Testis (tissue), 3 donors: Measurements from ENCODE around the gene CDYL2. TPM values are rescaled to one million over a fixed set of nuclear protein-coding genes. Genes with fewer than 3 reads are reported as not detected.

Experiments
- DNase-seq: peaks from one replicate; pipeline ENCODE4 v3.0.0-alpha.2; 2019
- H3K27ac ChIP-seq, 2 donors: fragments of 200-600 bp; sonication (generic); one replicate each; pipeline ENCODE4 v1.5.1; 2019
- H3K27me3 ChIP-seq: fragments of 200-600 bp; sonication (generic); one replicate; pipeline ENCODE4 v1.5.1; 2019
- H3K36me3 ChIP-seq: fragments of 200-600 bp; sonication (generic); one replicate; pipeline ENCODE4 v1.5.1; 2017; ENCODE audit warnings: low read depth; ENCODE audit errors: missing control alignments
- H3K4me1 ChIP-seq: fragments of 200-600 bp; sonication (generic); one replicate; pipeline ENCODE4 v1.5.1; 2019
- H3K4me3 ChIP-seq, 2 donors: fragments of 200-600 bp; sonication (generic); one replicate each; pipeline ENCODE4 v1.5.1; 2017 to 2019
- H3K9me3 ChIP-seq: fragments of 200-600 bp; sonication (generic); one replicate; pipeline ENCODE4 v1.5.1; 2017
- POLR2A ChIP-seq: fragments of 450-650 bp; IDR thresholded peaks from one replicate; pipeline ENCODE4 v1.6.1; 2017; ENCODE audit warnings: antibody characterized with exemption, mild to moderate bottlenecking, moderate library complexity
- WGBS, 2 donors: methylation state at CpG; one replicate each; pipeline ENCODE4 v1.1.5; 2018; 5-methylcytosine and 5-hydroxymethylcytosine counted together
- intact Hi-C: fragments of 100-400 bp; cut with DNase I; formaldehyde crosslinking; loops from one replicate; pipeline ENCODE4 v1.15.1; 2023; ENCODE audit warnings: low total_unique reads
- polyA plus RNA-seq: library from polyadenylated mRNA; stranded (reverse); fragments of 350-450 nt; fragmentation: Illumina TruSeq; extraction: RNeasy Lipid Tissue Mini Kit (QIAGEN cat#74804); gene quantifications from one replicate; pipeline ENCODE4 v1.2.3, GENCODE V29; 2014; ENCODE audit warnings: low read depth, low replicate concordance; ENCODE audit not compliant: insufficient read depth
- total RNA-seq, 2 donors: library from RNA; depleted of rRNA; stranded (reverse); fragments of >200 nt; gene quantifications; one replicate each; pipeline ENCODE4 v1.2.3, GENCODE V29; 2016
- TF ChIP-seq, protein P1 (sequence below), 3 experiments: fragments of 450-650 bp in 2 of 3; fragments of 200-600 bp in 1 of 3; sonication (generic) in 1 of 3; IDR thresholded peaks; one replicate each; pipeline ENCODE4 v1.5.1; 2016 to 2019; ENCODE audit warnings: antibody characterized with exemption in 3 of 3, mild to moderate bottlenecking in 2 of 3, moderate library complexity in 1 of 3

Gene CDYL2
- total and polyA plus RNA-seq, 3 donors from 2014 or later, result 31.2 to 63.7 (median 60.4) TPM

DNA sequence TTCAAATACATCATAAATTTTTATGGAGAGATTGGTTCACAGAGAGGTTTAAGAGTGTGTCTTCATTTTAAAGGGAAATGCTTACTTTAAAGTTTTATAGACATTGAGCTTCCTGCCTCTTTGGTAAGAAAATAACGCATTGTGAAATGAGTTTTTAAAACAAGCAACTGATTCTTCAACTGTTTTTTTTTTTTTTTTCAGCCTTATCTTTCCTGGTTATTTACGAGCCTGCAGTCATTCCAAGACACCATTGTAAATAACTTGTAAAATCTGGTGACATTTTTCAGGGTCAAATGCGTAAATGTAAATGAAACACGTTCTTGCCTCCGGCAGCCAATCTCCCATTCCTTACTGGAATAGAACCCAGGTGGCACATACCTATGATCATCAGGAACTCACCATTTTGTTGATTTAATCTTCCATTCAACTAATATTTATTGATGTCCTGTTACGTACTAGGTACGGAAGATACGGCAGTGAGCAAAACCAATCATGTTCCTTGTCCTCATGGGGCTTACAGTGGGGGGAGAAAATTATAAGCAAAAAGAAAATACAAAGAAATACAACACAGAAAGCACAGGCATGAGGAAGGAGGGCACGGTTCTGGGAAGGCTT, 33.2 kb upstream of the CDYL2 start:
- no peak overlapping the region for H3K27ac ChIP-seq
- DNase-seq, result no peak
- 76 to 78% methylated on average over 9 of the region's 9 CpGs for WGBS, 2 donors

DNA sequence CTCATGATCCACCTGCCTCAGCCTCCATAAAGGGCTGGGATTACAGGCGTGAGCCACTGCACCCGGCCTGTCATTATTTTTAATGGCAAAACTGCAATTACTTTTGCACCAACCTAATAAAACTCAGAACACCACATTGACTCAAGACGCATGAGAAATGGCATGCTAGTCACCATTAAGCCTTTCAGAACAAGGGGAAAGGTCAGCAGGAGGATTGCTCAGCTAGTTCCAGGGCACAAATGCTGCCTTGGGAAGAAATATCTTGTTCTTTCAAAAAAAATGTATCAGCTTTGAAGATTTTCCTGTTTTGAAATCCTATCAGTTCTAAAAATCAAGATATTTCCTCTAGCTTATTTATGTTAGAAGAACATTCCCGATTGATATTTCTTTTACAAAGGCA, 32.4 kb upstream of the CDYL2 start:
- 49 to 60% methylated on average over 4 of the region's 4 CpGs for WGBS, 2 donors
- intact Hi-C loops, result no loop called here
- no peak for TF ChIP-seq POLR2A
- TF ChIP-seq, protein P1, sequence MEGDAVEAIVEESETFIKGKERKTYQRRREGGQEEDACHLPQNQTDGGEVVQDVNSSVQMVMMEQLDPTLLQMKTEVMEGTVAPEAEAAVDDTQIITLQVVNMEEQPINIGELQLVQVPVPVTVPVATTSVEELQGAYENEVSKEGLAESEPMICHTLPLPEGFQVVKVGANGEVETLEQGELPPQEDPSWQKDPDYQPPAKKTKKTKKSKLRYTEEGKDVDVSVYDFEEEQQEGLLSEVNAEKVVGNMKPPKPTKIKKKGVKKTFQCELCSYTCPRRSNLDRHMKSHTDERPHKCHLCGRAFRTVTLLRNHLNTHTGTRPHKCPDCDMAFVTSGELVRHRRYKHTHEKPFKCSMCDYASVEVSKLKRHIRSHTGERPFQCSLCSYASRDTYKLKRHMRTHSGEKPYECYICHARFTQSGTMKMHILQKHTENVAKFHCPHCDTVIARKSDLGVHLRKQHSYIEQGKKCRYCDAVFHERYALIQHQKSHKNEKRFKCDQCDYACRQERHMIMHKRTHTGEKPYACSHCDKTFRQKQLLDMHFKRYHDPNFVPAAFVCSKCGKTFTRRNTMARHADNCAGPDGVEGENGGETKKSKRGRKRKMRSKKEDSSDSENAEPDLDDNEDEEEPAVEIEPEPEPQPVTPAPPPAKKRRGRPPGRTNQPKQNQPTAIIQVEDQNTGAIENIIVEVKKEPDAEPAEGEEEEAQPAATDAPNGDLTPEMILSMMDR (IDR thresholded peaks at IDR 0.05), result no peak
- Histone ChIP-seq H3K4me3 (no peak overlapping the region), H3K27me3 (no peaks in the 10 kb centered on the region), H3K27ac (no peak overlapping the region), H3K4me1 (no peaks in the 10 kb centered on the region), H3K9me3 (no peaks in the 10 kb centered on the region), H3K36me3 (no peaks in the 10 kb centered on the region)
- no peak for DNase-seq

More for the DNA sequence above, 33.2 kb upstream of the CDYL2 start:
- no peaks in the 10 kb centered on the region for H3K4me1 ChIP-seq
- TF ChIP-seq, protein P1 (IDR thresholded peaks at IDR 0.05), result no peak
- no peak for TF ChIP-seq POLR2A
- no peaks in the 10 kb centered on the region for H3K36me3 ChIP-seq
- H3K4me3 ChIP-seq, result no peak overlapping the region
- intact Hi-C loops, result no loop called here
- H3K27me3 ChIP-seq, result no peaks in the 10 kb centered on the region
- no peaks in the 10 kb centered on the region for H3K9me3 ChIP-seq

DNA sequence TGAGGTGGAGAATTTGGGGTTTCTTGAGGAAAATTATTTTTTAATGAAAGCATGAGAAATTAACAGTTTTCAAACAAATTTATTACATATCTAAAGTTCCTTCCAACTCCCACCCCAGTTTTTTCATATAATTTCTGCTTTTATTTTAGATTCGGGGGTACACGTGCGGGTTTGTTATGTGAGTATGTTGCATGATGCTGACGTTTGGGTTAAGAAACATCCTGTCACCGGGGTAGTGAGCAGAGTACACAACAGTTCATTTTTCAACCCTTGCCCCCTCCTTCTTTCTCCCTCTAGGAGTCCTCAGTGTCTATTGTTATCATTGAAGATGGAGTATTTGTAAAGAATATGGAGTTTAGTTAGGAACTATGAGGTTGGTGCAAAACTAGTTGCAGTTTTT, 31.8 kb upstream of the CDYL2 start:
- H3K27ac ChIP-seq, result no peak overlapping the region
- H3K9me3 ChIP-seq, result no peaks in the 10 kb centered on the region
- intact Hi-C loops, result no loop called here
- H3K27me3 ChIP-seq, result no peaks in the 10 kb centered on the region
- WGBS, 2 donors, result 83 to 89% methylated on average over 5 of the region's 5 CpGs
- DNase-seq, result no peak
- TF ChIP-seq POLR2A, result no peak
- TF ChIP-seq, protein P1 (IDR thresholded peaks at IDR 0.05), result no peak
- H3K4me1 ChIP-seq, result no peaks in the 10 kb centered on the region
- H3K36me3 ChIP-seq, result no peaks in the 10 kb centered on the region
- no peak overlapping the region for H3K4me3 ChIP-seq

DNA sequence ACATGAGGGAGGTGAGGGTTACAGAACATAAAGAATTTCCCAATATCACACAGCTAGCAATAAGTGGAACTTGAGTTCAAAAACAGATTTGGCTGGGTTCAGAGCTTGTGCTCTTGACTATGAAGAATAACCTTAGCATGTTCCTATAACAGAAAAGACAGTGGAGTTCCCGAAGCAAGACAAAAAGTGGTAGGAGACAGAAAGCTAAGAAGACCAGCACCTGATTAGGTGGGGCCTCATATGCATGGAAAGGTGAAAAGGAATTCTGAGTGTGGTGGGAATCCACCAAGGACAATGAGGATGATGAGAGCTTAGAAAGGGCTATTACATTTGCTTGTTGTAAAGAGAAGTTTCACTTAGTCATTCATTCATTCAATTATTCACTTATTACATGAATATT, 26.6 kb upstream of the CDYL2 start:
- WGBS, 2 donors, result 95% methylated on average over 1 of the region's 1 CpG
- TF ChIP-seq, protein P1 (IDR thresholded peaks at IDR 0.05), result no peak
- no peak for TF ChIP-seq POLR2A

DNA sequence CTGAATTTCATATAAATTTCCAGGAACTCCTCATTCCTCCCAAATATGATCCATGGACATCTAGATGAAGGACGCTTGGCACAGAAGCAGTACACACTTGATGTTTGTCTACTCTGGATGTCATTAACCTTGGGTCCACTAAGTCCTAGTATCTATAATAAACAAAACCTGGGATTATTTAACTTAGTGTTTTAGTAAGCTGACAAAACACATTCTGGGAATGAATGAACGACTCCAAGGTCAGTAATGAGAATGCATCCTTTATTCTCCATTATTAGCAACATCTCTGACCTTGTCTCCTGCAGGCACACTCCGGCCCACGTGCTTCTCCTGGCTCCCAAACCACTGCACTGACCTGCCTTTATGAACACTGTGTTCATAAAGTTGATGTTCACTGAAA, 24.1 kb upstream of the CDYL2 start:
- Histone ChIP-seq H3K36me3 (no peaks in the 10 kb centered on the region), H3K27me3 (no peaks in the 10 kb centered on the region), H3K9me3 (no peaks in the 10 kb centered on the region), H3K4me1 (no peaks in the 10 kb centered on the region), H3K4me3 (no peak overlapping the region), H3K27ac (no peak overlapping the region)
- intact Hi-C loops, result no loop called here
- 25 to 40% methylated on average over 4 of the region's 4 CpGs for WGBS, 2 donors
- peak; percentile 25 for DNase-seq
- no peak for TF ChIP-seq POLR2A
- TF ChIP-seq, protein P1 (IDR thresholded peaks at IDR 0.05), result no peak

More for the DNA sequence above, 26.6 kb upstream of the CDYL2 start:
- Histone ChIP-seq H3K4me3 (no peak overlapping the region), H3K4me1 (no peaks in the 10 kb centered on the region), H3K36me3 (no peaks in the 10 kb centered on the region), H3K27ac (no peak overlapping the region), H3K27me3 (no peaks in the 10 kb centered on the region), H3K9me3 (no peaks in the 10 kb centered on the region)
- no peak for DNase-seq
- intact Hi-C loops, result no loop called here
